GM23248 (cell line): ENCODE measurements around the gene CHKB. TPM values are rescaled to one million over a fixed set of nuclear protein-coding genes. Genes with fewer than 3 reads are reported as not detected.

Experiments
- DNase-seq: peaks from one replicate; pipeline ENCODE4 v3.0.0-alpha.2; 2015
- H2AFZ ChIP-seq: fragments of 200-600 bp; sonication (generic); 2 replicates; pipeline ENCODE4 v1.6.1; 2016; ENCODE audit warnings: antibody characterized with exemption
- H3F3A ChIP-seq: fragments of 200-600 bp; sonication (generic); 2 replicates; pipeline ENCODE4 v1.6.1; 2016; ENCODE audit warnings: mild to moderate bottlenecking, antibody characterized with exemption, mixed run types; ENCODE audit not compliant: insufficient read depth
- H3K27ac ChIP-seq: fragments of 200-600 bp; sonication (generic); 2 replicates; pipeline ENCODE4 v1.5.1; 2016; ENCODE audit warnings: mild to moderate bottlenecking
- H3K27me3 ChIP-seq: fragments of 200-600 bp; sonication (generic); replicated peaks from 2 replicates; pipeline ENCODE4 v1.6.1; 2016; ENCODE audit warnings: mild to moderate bottlenecking; ENCODE audit not compliant: insufficient read depth
- H3K36me3 ChIP-seq: fragments of 200-600 bp; sonication (generic); 2 replicates; pipeline ENCODE4 v1.6.1; 2016; ENCODE audit warnings: low read depth, mild to moderate bottlenecking
- H3K4me1 ChIP-seq: fragments of 200-600 bp; sonication (generic); 2 replicates; pipeline ENCODE4 v1.6.1; 2016; ENCODE audit warnings: mild to moderate bottlenecking; ENCODE audit not compliant: insufficient read depth
- H3K4me2 ChIP-seq: fragments of 200-600 bp; sonication (generic); one replicate; pipeline ENCODE4 v1.6.1; 2016; ENCODE audit warnings: mild to moderate bottlenecking; ENCODE audit not compliant: unreplicated experiment
- H3K4me3 ChIP-seq: fragments of 200-600 bp; sonication (generic); 2 replicates; pipeline ENCODE4 v1.5.1; 2016; ENCODE audit warnings: mild to moderate bottlenecking
- H3K79me2 ChIP-seq: fragments of 200-600 bp; sonication (generic); 2 replicates; pipeline ENCODE4 v1.6.1; 2016; ENCODE audit warnings: mild to moderate bottlenecking; ENCODE audit not compliant: insufficient read depth
- H3K9ac ChIP-seq: fragments of 200-600 bp; sonication (generic); 2 replicates; pipeline ENCODE4 v1.6.1; 2016; ENCODE audit warnings: mild to moderate bottlenecking
- H3K9me2 ChIP-seq: fragments of 200-600 bp; sonication (generic); 2 replicates; pipeline ENCODE4 v1.6.1; 2016; ENCODE audit warnings: mixed run types, mild to moderate bottlenecking, moderate library complexity; ENCODE audit not compliant: insufficient read depth
- H3K9me3 ChIP-seq: fragments of 200-600 bp; sonication (generic); one replicate; pipeline ENCODE4 v1.6.1; 2017; ENCODE audit warnings: low read depth
- H4K20me1 ChIP-seq: fragments of 200-600 bp; sonication (generic); 2 replicates; pipeline ENCODE4 v1.6.0; 2016; ENCODE audit not compliant: insufficient read depth
- EZH2 ChIP-seq: fragments of 200-600 bp; sonication (generic); IDR thresholded peaks from 2 replicates; pipeline ENCODE4 v1.6.1; 2018; ENCODE audit warnings: antibody characterized with exemption, mild to moderate bottlenecking; ENCODE audit not compliant: insufficient read depth, poor library complexity, severe bottlenecking
- EZH2phosphoT487 ChIP-seq: fragments of 200-600 bp; sonication (generic); IDR thresholded peaks from 2 replicates; pipeline ENCODE4 v1.6.1; 2018; ENCODE audit warnings: antibody characterized with exemption, moderate library complexity, mild to moderate bottlenecking, low read depth; ENCODE audit not compliant: insufficient read depth
- WGBS, 2 experiments: methylation state at CpG; one replicate each; pipeline ENCODE4 v1.1.6; 2015 to 2017; ENCODE audit warnings: low lambda C conversion rate in 2 of 2, low coverage in 1 of 2; ENCODE audit errors: missing lambda C conversion rate in 2 of 2; 5-methylcytosine and 5-hydroxymethylcytosine counted together
- in situ Hi-C: fragments of 300-500 bp; cut with MboI; formaldehyde crosslinking; loops from 2 replicates; pipeline ENCODE4 v1.15.0; 2020
- polyA plus RNA-seq: library from polyadenylated mRNA; unstranded; fragments of >200 nt; fragmentation: Nextera tagmentation; extraction: Ambion mirVana; gene quantifications from 2 replicates; pipeline ENCODE4 v1.2.1, GENCODE V29; 2016
- total RNA-seq: library from RNA; depleted of rRNA; stranded (reverse); fragments of >200 nt; shearing (Covaris generic); gene quantifications from 2 replicates; pipeline ENCODE4 v1.2.3, GENCODE V29; 2014

The CHKB gene
- total and polyA plus RNA-seq, 2 experiments from 2014 or later, result 41.3 to 41.7 TPM

DNA sequence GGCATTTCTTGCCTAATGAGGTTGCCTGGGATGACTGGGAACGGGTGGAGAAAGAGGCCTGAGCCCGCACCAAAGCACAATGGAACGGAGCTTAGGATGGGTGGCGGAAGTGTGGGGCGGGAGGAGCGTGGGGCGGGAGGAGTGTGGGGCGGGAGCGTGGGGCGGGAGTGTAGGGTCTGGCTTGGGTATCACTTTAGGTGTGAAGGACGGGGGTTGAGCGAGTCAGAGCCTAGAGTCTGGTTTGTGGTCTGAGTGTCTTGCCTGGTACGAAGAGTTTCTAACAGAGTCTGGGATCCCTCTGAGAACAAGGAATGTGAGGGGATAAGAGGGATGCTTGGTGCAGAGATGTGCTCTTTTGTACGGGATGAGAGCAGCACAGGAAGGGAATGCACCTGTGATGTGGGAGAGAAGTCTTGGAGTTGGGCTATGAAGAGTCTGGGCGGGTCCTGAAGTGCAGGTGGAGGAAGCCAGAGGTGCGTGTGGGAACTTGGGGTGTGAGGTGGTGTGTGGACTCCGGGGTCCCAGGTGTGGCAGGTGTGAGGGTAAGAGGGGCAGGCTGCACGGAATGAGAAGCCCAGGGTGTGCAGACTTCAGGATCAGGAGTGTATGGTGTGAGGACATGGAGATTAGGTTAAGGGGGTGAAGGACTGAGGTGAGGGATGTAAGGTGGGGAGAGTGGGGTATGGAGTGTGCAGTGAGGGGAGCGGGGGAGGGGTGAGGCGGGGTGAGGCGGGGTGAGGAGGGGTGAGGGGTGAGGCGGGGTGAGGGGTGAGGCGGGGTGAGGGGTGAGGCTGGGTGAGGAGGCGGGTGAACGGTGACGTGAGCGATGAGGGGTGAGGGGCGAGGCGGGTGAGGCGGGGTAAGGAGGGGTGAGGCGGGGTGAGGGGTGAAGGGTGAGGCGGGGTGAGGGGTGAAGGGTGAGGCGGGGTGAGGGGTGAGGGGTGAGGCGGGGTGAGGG lies 21.0 kb downstream of the CHKB start:
- Histone ChIP-seq H3F3A (no peaks in the 10 kb centered on the region), H2AFZ (no peak overlapping the region), H4K20me1 (no peaks in the 10 kb centered on the region), H3K4me2 (no peak overlapping the region), H3K36me3 (no peaks in the 10 kb centered on the region), H3K27me3 (no peaks in the 10 kb centered on the region), H3K4me3 (no peak overlapping the region), H3K9me2 (no peaks in the 10 kb centered on the region), H3K27ac (no peak overlapping the region), H3K4me1 (no peaks in the 10 kb centered on the region), H3K9ac (no peak overlapping the region), H3K9me3 (no peaks in the 10 kb centered on the region), H3K79me2 (no peaks in the 10 kb centered on the region)
- no peak for DNase-seq
- in situ Hi-C loops, result no loop called here
- TF ChIP-seq EZH2phosphoT487 (no peak), EZH2 (no peak)
- WGBS, 2 experiments, result 67 to 79% methylated on average over 11 to 34 of the region's 34 CpGs

DNA sequence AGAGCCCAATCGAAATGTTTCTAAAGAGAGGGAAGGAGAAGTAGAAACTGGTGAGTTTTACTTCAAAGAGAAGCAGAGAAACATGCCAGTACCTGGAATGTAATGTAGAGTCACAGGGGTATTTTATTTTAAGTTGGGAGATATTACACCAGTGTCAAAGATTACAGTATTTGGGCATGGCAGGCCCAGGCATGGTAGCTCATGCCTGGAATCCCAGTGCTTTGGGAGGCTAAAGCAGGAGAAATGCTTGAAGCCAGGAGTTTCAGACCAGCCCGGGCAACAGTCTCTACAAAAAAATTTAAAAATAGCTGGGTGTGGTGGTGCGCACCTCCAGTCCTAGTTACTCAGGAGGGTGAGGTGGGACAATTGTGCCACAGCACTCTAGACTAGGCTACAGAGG lies 22.6 kb downstream of the CHKB start:
- H3K79me2 ChIP-seq, result no peaks in the 10 kb centered on the region
- no peaks in the 10 kb centered on the region for H4K20me1 ChIP-seq
- TF ChIP-seq EZH2 (no peak), EZH2phosphoT487 (no peak)

DNA sequence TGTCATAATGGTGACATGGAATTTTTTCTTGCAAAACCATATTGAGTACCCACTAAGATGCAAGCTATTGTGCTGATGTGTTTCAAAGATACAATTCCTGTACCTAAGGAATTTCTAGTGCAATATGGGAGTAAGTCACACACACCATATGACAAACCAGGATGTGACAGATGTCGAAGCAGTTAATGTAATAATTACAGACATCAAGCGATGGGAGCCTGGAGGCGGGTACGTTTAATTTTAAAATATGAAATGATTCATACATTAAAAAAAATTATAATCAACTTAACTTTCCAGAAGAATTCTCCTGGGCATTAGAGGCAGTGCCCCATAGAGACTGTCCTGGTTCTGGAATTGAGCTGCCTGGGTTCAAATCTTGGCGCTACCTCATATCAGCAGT lies 25.9 kb downstream of the CHKB start:
- Histone ChIP-seq H3K36me3 (no peaks in the 10 kb centered on the region), H3K9ac (no peak overlapping the region), H3K4me3 (no peak overlapping the region), H3K79me2 (no peaks in the 10 kb centered on the region), H4K20me1 (no peaks in the 10 kb centered on the region), H3K4me2 (no peak overlapping the region), H3K27me3 (no peaks in the 10 kb centered on the region), H2AFZ (no peak overlapping the region), H3K9me3 (no peaks in the 10 kb centered on the region), H3F3A (no peaks in the 10 kb centered on the region), H3K27ac (no peak overlapping the region), H3K9me2 (no peaks in the 10 kb centered on the region), H3K4me1 (no peaks in the 10 kb centered on the region)
- no peak for DNase-seq
- TF ChIP-seq EZH2phosphoT487 (no peak), EZH2 (no peak)
- 15 to 20% methylated on average over 5 of the region's 5 CpGs for WGBS, 2 experiments
- in situ Hi-C loops, result no loop called here

More for the DNA sequence above, 22.6 kb downstream of the CHKB start:
- Histone ChIP-seq H3F3A (no peaks in the 10 kb centered on the region), H3K27ac (no peak overlapping the region), H3K27me3 (no peaks in the 10 kb centered on the region), H3K4me3 (no peak overlapping the region), H3K9me3 (no peaks in the 10 kb centered on the region), H3K4me2 (no peak overlapping the region), H3K9me2 (no peaks in the 10 kb centered on the region), H3K4me1 (no peaks in the 10 kb centered on the region), H3K9ac (no peak overlapping the region), H3K36me3 (no peaks in the 10 kb centered on the region), H2AFZ (no peak overlapping the region)
- in situ Hi-C loops, result no loop called here
- no peak for DNase-seq
- WGBS, 2 experiments, result 92 to 93% methylated on average over 3 of the region's 3 CpGs

DNA sequence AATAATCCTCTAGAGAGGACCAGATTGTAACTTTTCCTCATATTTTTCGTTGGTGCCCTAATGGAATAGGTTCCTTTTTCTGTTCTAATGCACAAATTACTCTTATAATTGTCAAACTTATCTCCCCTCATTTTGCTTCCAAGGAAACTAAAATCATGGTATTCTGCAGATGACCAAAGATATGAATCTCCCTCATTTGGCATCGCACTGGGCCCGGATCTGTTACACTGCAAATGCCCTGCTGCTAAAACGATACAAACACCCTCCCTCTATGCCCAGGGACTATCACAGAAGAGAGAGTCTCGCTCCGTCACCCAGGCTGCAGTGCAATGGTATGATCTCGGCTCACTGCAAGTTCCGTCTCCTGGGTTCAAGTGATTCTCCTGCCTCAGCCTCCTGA lies 29.3 kb downstream of the CHKB start:
- Histone ChIP-seq H3K4me3 (no peak overlapping the region), H3K9ac (no peak overlapping the region), H4K20me1 (no peaks in the 10 kb centered on the region), H3K9me3 (no peaks in the 10 kb centered on the region), H3K4me2 (no peak overlapping the region), H3K27me3 (peaks cover 2% of the 10 kb centered on the region), H3K9me2 (no peaks in the 10 kb centered on the region), H3K79me2 (no peaks in the 10 kb centered on the region), H3F3A (no peaks in the 10 kb centered on the region), H2AFZ (no peak overlapping the region), H3K36me3 (no peaks in the 10 kb centered on the region), H3K27ac (no peak overlapping the region), H3K4me1 (no peaks in the 10 kb centered on the region)
- DNase-seq, result no peak
- TF ChIP-seq EZH2 (no peak), EZH2phosphoT487 (no peak)
- WGBS, 2 experiments, result 68 to 74% methylated on average over 8 of the region's 8 CpGs
- in situ Hi-C loops, result no loop called here
